RWPE1 (cell line): Measurements from ENCODE around the gene ELAPOR1.

Experiments used
- CTCF ChIA-PET: fragments of 350-600 bp; sonication (Branson Sonifier 250); formaldehyde crosslinking; extraction: SDS; loops from one replicate; lab custom pipeline; 2021; lab: Yijun Ruan, JAX
- POLR2A ChIA-PET: fragments of 400-600 bp; formaldehyde crosslinking; extraction: SDS; loops from one replicate; lab custom pipeline; 2020; ENCODE audit warnings: antibody characterized with exemption; ENCODE audit not compliant: low non-redundant PET; lab: Yijun Ruan, JAX
- DNase-seq: peaks from one replicate; pipeline ENCODE4 v3.0.0; 2012; ENCODE audit warnings: low spot score
- H3K27ac ChIP-seq: fragments of 450-650 bp; 2 replicates; pipeline ENCODE4 v1.5.1; 2017
- TF ChIP-seq, protein P1 (sequence below): fragments of 450-650 bp; conservative IDR thresholded peaks from 2 replicates; pipeline ENCODE4 v1.5.1; 2017; ENCODE audit warnings: low read depth, mild to moderate bottlenecking

ELAPOR1 gene

GRCh38 chr1:109156916-109157385 lies 43.0 kb downstream of the ELAPOR1 start:
- ChIA-PET POLR2A (no interaction called here), CTCF (interaction anchor here (0.6 kb wide), 1 partner anchor 9 kb away, joined by 3 read pairs; no protein-coding TSS in a partner anchor)
- H3K27ac ChIP-seq: no peak overlapping the region
- TF ChIP-seq, protein P1, sequence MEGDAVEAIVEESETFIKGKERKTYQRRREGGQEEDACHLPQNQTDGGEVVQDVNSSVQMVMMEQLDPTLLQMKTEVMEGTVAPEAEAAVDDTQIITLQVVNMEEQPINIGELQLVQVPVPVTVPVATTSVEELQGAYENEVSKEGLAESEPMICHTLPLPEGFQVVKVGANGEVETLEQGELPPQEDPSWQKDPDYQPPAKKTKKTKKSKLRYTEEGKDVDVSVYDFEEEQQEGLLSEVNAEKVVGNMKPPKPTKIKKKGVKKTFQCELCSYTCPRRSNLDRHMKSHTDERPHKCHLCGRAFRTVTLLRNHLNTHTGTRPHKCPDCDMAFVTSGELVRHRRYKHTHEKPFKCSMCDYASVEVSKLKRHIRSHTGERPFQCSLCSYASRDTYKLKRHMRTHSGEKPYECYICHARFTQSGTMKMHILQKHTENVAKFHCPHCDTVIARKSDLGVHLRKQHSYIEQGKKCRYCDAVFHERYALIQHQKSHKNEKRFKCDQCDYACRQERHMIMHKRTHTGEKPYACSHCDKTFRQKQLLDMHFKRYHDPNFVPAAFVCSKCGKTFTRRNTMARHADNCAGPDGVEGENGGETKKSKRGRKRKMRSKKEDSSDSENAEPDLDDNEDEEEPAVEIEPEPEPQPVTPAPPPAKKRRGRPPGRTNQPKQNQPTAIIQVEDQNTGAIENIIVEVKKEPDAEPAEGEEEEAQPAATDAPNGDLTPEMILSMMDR: no peak
- DNase-seq: no peak

DNA sequence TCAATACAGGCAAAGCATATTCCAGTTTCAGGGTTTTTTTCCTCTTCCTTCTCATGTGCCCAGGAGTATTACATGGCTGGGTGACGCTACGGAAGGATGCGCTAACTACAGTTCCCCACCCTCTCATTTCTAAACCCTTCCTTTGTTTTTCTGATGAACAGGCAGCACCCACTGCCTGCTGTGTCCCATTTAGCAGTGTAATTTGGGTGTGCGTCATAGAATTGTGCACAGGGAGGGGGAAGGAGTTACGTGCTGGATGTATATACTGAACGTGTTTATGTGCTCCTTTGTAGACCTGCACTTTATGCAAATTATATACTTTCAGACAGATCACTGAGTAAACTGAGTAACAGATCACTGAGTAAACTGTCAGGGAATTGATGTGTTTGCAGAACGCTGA lies 44.5 kb downstream of the ELAPOR1 start:
- DNase-seq: no peak
- H3K27ac ChIP-seq: no peak overlapping the region
- POLR2A ChIA-PET: no interaction called here
- TF ChIP-seq, protein P1: no peak
- CTCF ChIA-PET: no interaction called here

- H3K27ac ChIP-seq: no peak overlapping the region
- DNase-seq: no peak
- ChIA-PET POLR2A (no interaction called here), CTCF (no interaction called here)
- TF ChIP-seq, protein P1: no peak
Measured at GRCh38 chr1:109159326-109159725, 45.4 kb downstream of the ELAPOR1 start.

GRCh38 chr1:109160071-109160840 lies 46.3 kb downstream of the ELAPOR1 start:
- H3K27ac ChIP-seq: no peak overlapping the region
- DNase-seq: no peak
- TF ChIP-seq, protein P1: no peak
- POLR2A ChIA-PET: no interaction called here
- CTCF ChIA-PET: interaction anchor here (0.6 kb wide), 1 partner anchor 214 kb away, joined by 4 read pairs; no protein-coding TSS in a partner anchor

- H3K27ac ChIP-seq: peak overlapping the region; percentile 81
- ChIA-PET CTCF (interaction anchor here (0.5 to 0.6 kb wide), 2 partner anchors 99 to 332 kb away, joined by 3 read pairs; partner anchors contain the start of gene CYB561D1), POLR2A (no interaction called here)
- DNase-seq: peak; percentile 55
- TF ChIP-seq, protein P1: no peak
Measured at GRCh38 chr1:109161858-109162606, 48.1 kb downstream of the ELAPOR1 start.

- POLR2A ChIA-PET: no interaction called here
- H3K27ac ChIP-seq: no peak overlapping the region; the same call in 1 of the 2 replicates
- TF ChIP-seq, protein P1: no peak
- no peak for DNase-seq
- CTCF ChIA-PET: no interaction called here
Measured at GRCh38 chr1:109162626-109163025, 48.7 kb downstream of the ELAPOR1 start.
